ENCODE measurements around the gene CRTC3. TPM values are rescaled to one million over a fixed set of nuclear protein-coding genes. Genes with fewer than 3 reads are reported as not detected.

CRTC3 gene
- total and polyA plus RNA-seq, 2 of the 13 experiments (the other 11 are each of a cell fraction or from before 2014, with no cell fraction given) = 8.4 to 11.8 TPM

- ATAC-seq (no peak), FAIRE-seq (no peak), DNase-seq (ENCODE audit: low spot score) (no peak)
- H3K9ac ChIP-seq (ENCODE audit: insufficient read depth, low read depth, low read length) = no peak overlapping the region
- peak; percentile 41; the same call in 1 of the 2 replicates for TF ChIP-seq ZNF263 (CRISPR knock-in tag; IDR thresholded peaks at IDR 0.05)
- TF ChIP-seq ATAD3A (CRISPR knock-in tag; IDR thresholded peaks at IDR 0.05) = no peak
- TF ChIP-seq PCBP2 (optimal IDR thresholded peaks at IDR 0.05; ENCODE audit: low read depth, low read length, poor library complexity, severe bottlenecking) = peak; percentile 68
- TF ChIP-seq ZKSCAN1 (IDR thresholded peaks at IDR 0.05; ENCODE audit: low read length) = 0 out of 2 replicates have a peak, but pooled peaks have one; percentile 37
- H3K36me3 ChIP-seq (replicated peaks in 1 of 2; ENCODE audit: control insufficient read depth in 1 of 2, insufficient read depth in 2 of 2, low read length in 2 of 2) = peaks cover 2 to 9% of the 10 kb centered on the region in 2 experiments; a peak in 3 of 5 replicates
- intact Hi-C loops (cut with micrococcal nuclease; ENCODE audit: unreplicated experiment) = no loop called here
- no peak overlapping the region for H3K4me2 ChIP-seq (ENCODE audit: low read depth, low read length)
- H4K20me1 ChIP-seq (ENCODE audit: insufficient read depth, low read length) = no peaks in the 10 kb centered on the region; the same call in 1 of the 2 replicates
- no TSS peak for BruUV-seq (replicated peaks)
- peaks cover 20% of the 10 kb centered on the region for H3K4me1 ChIP-seq (ENCODE audit: insufficient read depth, low read length)
- H2AFZ ChIP-seq (ENCODE audit: low read length) = no peak overlapping the region
- ChIA-PET POLR2A (no interaction called here), CTCF (ENCODE audit: low intra/inter-chr PET ratio, low total read pairs) (no interaction called here)
- 63% methylated on average over 6 of the region's 6 CpGs for WGBS (ENCODE audit: low lambda C conversion rate)
- no peaks in the 10 kb centered on the region for H3K79me2 ChIP-seq (ENCODE audit: insufficient read depth, low read length)
- H3K9me3 ChIP-seq (ENCODE audit: low read length) = no peaks in the 10 kb centered on the region
- H3K27ac ChIP-seq (ENCODE audit: extremely low read length, insufficient read depth, low read length) = no peak overlapping the region
- no peak overlapping the region for H3K4me3 ChIP-seq (replicated peaks in 1 of 3; ENCODE audit: insufficient read depth in 1 of 3, low read depth in 2 of 3, low read length in 3 of 3)
- in situ Hi-C loops (cut with HindIII; ENCODE audit: extremely low pct_ligation_motif_present, low pct_unique_long_range_greater_than_20kb) = loop anchor here (5.0 kb wide), 2 partner anchors 46 to 241 kb away; no protein-coding TSS in a partner anchor
- H3K27me3 ChIP-seq (ENCODE audit: control insufficient read depth in 1 of 2, insufficient read depth in 2 of 2, low read length in 2 of 2) = peaks cover 0 to 2% of the 10 kb centered on the region in 2 experiments; a peak in 2 of 5 replicates
Observed at GRCh38 chr15:90646662-90647305, 117.1 kb downstream of the CRTC3 start.

GRCh38 chr15:90647326-90647725 is 117.6 kb downstream of the CRTC3 start:
- H3K9me3 ChIP-seq (ENCODE audit: low read length) = no peaks in the 10 kb centered on the region
- H3K36me3 ChIP-seq (replicated peaks in 1 of 2; ENCODE audit: control insufficient read depth in 1 of 2, insufficient read depth in 2 of 2, low read length in 2 of 2) = peaks cover 0 to 4% of the 10 kb centered on the region in 2 experiments; a peak in 1 of 5 replicates
- H3K4me2 ChIP-seq (ENCODE audit: low read depth, low read length) = no peak overlapping the region
- POLR2A ChIA-PET = interaction anchor here (1.0 to 1.2 kb wide), 3 partner anchors 70 to 288 kb away, joined by 3 to 8 read pairs (median 5); partner anchors contain the start of genes BLM and UNC45A
- intact Hi-C loops (cut with micrococcal nuclease; ENCODE audit: unreplicated experiment) = no loop called here
- peaks cover 20% of the 10 kb centered on the region for H3K4me1 ChIP-seq (ENCODE audit: insufficient read depth, low read length)
- H2AFZ ChIP-seq (ENCODE audit: low read length) = no peak overlapping the region
- peaks cover 0 to 2% of the 10 kb centered on the region in 2 experiments; a peak in 2 of 5 replicates for H3K27me3 ChIP-seq (ENCODE audit: control insufficient read depth in 1 of 2, insufficient read depth in 2 of 2, low read length in 2 of 2)
- in situ Hi-C loops (cut with HindIII; ENCODE audit: extremely low pct_ligation_motif_present, low pct_unique_long_range_greater_than_20kb) = loop anchor here (5.0 kb wide), 2 partner anchors 45 to 240 kb away; no protein-coding TSS in a partner anchor
- H3K4me3 ChIP-seq (replicated peaks in 1 of 3; ENCODE audit: insufficient read depth in 1 of 3, low read depth in 2 of 3, low read length in 3 of 3) = no peak overlapping the region
- no peak overlapping the region for H3K27ac ChIP-seq (ENCODE audit: extremely low read length, insufficient read depth, low read length)
- DNase-seq (ENCODE audit: low spot score) (no peak), ATAC-seq (no peak), FAIRE-seq (no peak)
- BruUV-seq (replicated peaks) = no TSS peak
- no peak overlapping the region for H3K9ac ChIP-seq (ENCODE audit: insufficient read depth, low read depth, low read length)
- H3K79me2 ChIP-seq (ENCODE audit: insufficient read depth, low read length) = no peaks in the 10 kb centered on the region
- no peaks in the 10 kb centered on the region; the same call in 1 of the 2 replicates for H4K20me1 ChIP-seq (ENCODE audit: insufficient read depth, low read length)
- TF ChIP-seq ZNF597 (CRISPR knock-in tag; IDR thresholded peaks at IDR 0.05) = no peak
- TF ChIP-seq HNRNPK (IDR thresholded peaks at IDR 0.05; ENCODE audit: low read depth, low read length, poor library complexity, severe bottlenecking) = peak; percentile 52
- 37% methylated on average over 2 of the region's 2 CpGs for WGBS (ENCODE audit: low lambda C conversion rate)
- CTCF ChIA-PET (ENCODE audit: low intra/inter-chr PET ratio, low total read pairs) = interaction anchor here (1.1 to 2.7 kb wide), 4 partner anchors 46 to 246 kb away, joined by 3 to 20 read pairs (median 10); no protein-coding TSS in a partner anchor
